Liver (tissue), 9 donors: ENCODE data around the gene FAM53B. TPM values are rescaled to one million over a fixed set of nuclear protein-coding genes. Genes with fewer than 3 reads are reported as not detected.

Experiments used
- DNase-seq: peaks from one replicate; pipeline ENCODE4 v3.0.0-alpha.2; 2017; ENCODE audit warnings: low spot score
- H3K27ac ChIP-seq, 2 donors: one replicate each; pipeline ENCODE4 v1.7.0; 2013; ENCODE audit warnings: inconsistent platforms in 2 of 2, low read length in 2 of 2, control low read depth in 1 of 2, low read depth in 1 of 2, mild to moderate bottlenecking in 1 of 2
- H3K27me3 ChIP-seq, 4 donors: one replicate each; pipeline versions ENCODE4 v1.6.1 to v1.7.0; 2013; ENCODE audit warnings: low read length in 3 of 4, inconsistent platforms in 1 of 4, mild to moderate bottlenecking in 1 of 4, moderate library complexity in 1 of 4; ENCODE audit not compliant: control insufficient read depth in 4 of 4, insufficient read depth in 4 of 4
- H3K36me3 ChIP-seq, 4 donors: one replicate each; pipeline versions ENCODE4 v1.6.1 to v1.7.0; 2013; ENCODE audit warnings: low read length in 3 of 4, mild to moderate bottlenecking in 3 of 4, low read depth in 1 of 4, moderate library complexity in 1 of 4; ENCODE audit not compliant: control insufficient read depth in 4 of 4, insufficient read depth in 3 of 4
- H3K4me1 ChIP-seq, 4 donors: one replicate each; pipeline versions ENCODE4 v1.6.1 to v1.7.0; 2013; ENCODE audit warnings: low read length in 3 of 4, mild to moderate bottlenecking in 3 of 4, moderate library complexity in 1 of 4; ENCODE audit not compliant: control insufficient read depth in 4 of 4, insufficient read depth in 4 of 4
- H3K4me3 ChIP-seq, 3 donors: one replicate each; pipeline versions ENCODE4 v1.6.1 to v1.7.0; 2013; ENCODE audit warnings: low read length in 3 of 3, control low read depth in 1 of 3, low read depth in 1 of 3, mild to moderate bottlenecking in 1 of 3
- H3K9ac ChIP-seq, 2 donors: one replicate each; pipeline ENCODE4 v1.7.0; 2013; ENCODE audit warnings: low read length in 2 of 2, mild to moderate bottlenecking in 2 of 2, moderate library complexity in 2 of 2, control low read depth in 1 of 2, low read depth in 1 of 2
- H3K9me3 ChIP-seq, 4 donors: one replicate each; pipeline versions ENCODE4 v1.6.1 to v1.7.0; 2013; ENCODE audit warnings: low read length in 3 of 4; ENCODE audit not compliant: control insufficient read depth in 4 of 4
- FOXA1 ChIP-seq: IDR thresholded peaks from 2 replicates; pipeline ENCODE4 v1.6.1; 2016; ENCODE audit warnings: antibody characterized with exemption
- HNF4A ChIP-seq, 2 donors: conservative IDR thresholded peaks; 2 replicates each; pipeline ENCODE4 v1.6.1; 2016; ENCODE audit warnings: antibody characterized with exemption in 2 of 2, mild to moderate bottlenecking in 2 of 2
- NR2F2 ChIP-seq: IDR thresholded peaks from 2 replicates; pipeline ENCODE4 v1.6.1; 2016; ENCODE audit warnings: antibody characterized with exemption
- RAD21 ChIP-seq, 2 donors: IDR thresholded peaks; 2 replicates each; pipeline ENCODE4 v1.6.1; 2016; ENCODE audit warnings: antibody characterized with exemption in 2 of 2, mild to moderate bottlenecking in 2 of 2
- RXRA ChIP-seq, 2 donors: IDR thresholded peaks; 2 replicates each; pipeline ENCODE4 v1.6.1; 2017 to 2018; ENCODE audit warnings: antibody characterized with exemption in 2 of 2, mild to moderate bottlenecking in 1 of 2
- SP1 ChIP-seq: IDR thresholded peaks from 2 replicates; pipeline ENCODE4 v1.6.1; 2018; ENCODE audit warnings: antibody characterized with exemption, mild to moderate bottlenecking
- TAF1 ChIP-seq: conservative IDR thresholded peaks from 2 replicates; pipeline ENCODE4 v1.6.1; 2016; ENCODE audit warnings: antibody characterized with exemption, mild to moderate bottlenecking
- whole genome bisulfite sequencing: extraction: QIAGEN DNeasy Blood & Tissue Kit; methylation state at CpG from one replicate; pipeline ENCODE4 v1.1.7; 2013; 5-methylcytosine and 5-hydroxymethylcytosine counted together
- polyA plus RNA-seq, 2 donors: library from polyadenylated mRNA; stranded (reverse) in 1 of 2; unstranded in 1 of 2; fragments of 200-250 nt in 1 of 2; fragments of >200 nt in 1 of 2; fragmentation: Nextera tagmentation in 1 of 2; extraction: Ambion mirVana in 1 of 2; gene quantifications; one replicate each; pipeline versions ENCODE4 v1.2.1 to v1.2.3, GENCODE V29; 2013 to 2015
- total RNA-seq, 2 donors: library from RNA; depleted of rRNA; stranded (reverse); fragments of >200 nt; gene quantifications; one replicate each; pipeline ENCODE4 v1.2.3, GENCODE V29; 2014
- TF ChIP-seq, protein P1 (sequence below): IDR thresholded peaks from 2 replicates; pipeline ENCODE4 v1.6.1; 2016; ENCODE audit warnings: antibody characterized with exemption
- TF ChIP-seq, protein P2 (sequence below): IDR thresholded peaks from 2 replicates; pipeline ENCODE4 v1.6.1; 2016; ENCODE audit warnings: antibody characterized with exemption
- TF ChIP-seq, protein P3 (sequence below): fragments of 150-350 bp; IDR thresholded peaks from 2 replicates; pipeline ENCODE4 v1.5.1; 2017; ENCODE audit warnings: improper control_type of control experiment, low read depth, low read length; ENCODE audit not compliant: missing input control
- donor health status: healthy.
- donor health status: healthy.
- donor health status: healthy.
- donor health status: healthy.
- donor health status: healthy.

The FAM53B gene
- total and polyA plus RNA-seq, 4 donors: 1.1 to 24.0 (median 6.3) TPM

DNA sequence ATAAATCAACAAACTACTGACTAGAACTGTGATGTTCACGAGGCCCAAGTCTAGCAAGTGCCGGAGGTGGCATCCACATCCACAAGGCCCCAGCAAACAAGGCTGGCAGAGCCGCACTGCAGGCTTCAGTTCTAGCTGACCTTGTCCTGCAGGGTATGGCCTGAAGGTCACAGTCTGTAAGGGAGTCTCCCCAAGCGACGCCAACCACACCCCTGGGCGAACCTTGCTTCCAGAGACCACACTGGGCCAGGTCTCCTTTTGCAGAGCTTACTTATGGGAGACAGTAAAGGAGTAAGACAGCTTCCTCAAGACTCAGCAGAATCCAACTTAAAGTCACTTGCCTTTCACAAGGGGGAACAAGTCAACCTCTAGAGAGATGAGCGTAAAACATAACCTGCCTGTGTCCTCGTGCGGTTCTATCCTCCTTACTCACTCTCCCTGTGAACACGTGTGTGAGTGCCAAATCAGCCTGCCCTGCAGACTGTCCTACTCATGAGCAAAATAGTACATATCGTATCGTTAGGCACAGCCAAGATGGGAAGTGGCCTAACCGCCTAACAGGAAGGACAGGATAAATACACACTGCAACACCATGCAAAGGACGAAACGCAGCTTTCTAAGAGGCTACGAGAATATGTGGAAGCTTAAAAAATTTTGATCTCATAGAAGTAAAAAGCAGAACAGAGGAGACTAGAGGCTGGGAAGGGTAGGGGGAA, 22.7 kb downstream of the FAM53B start:
- Histone ChIP-seq H3K9ac (no peak overlapping the region), H3K4me1 (peaks cover 2 to 21% (median 17%) of the 10 kb centered on the region in 4 donors), H3K27ac (peak overlapping the region; percentile 5 to 49), H3K27me3 (no peaks in the 10 kb centered on the region), H3K9me3 (no peaks in the 10 kb centered on the region), H3K36me3 (no peaks in the 10 kb centered on the region), H3K4me3 (no peak overlapping the region)
- 62% methylated on average over 16 of the region's 16 CpGs for WGBS
- TF ChIP-seq, protein P1, sequence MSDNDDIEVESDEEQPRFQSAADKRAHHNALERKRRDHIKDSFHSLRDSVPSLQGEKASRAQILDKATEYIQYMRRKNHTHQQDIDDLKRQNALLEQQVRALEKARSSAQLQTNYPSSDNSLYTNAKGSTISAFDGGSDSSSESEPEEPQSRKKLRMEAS: peak; percentile 30
- TF ChIP-seq NR2F2 (no peak), SP1 (peak; percentile 18), TAF1 (no peak), RAD21 (IDR thresholded peaks at IDR 0.05) (peak in 1 of 2 donors; percentile 14)
- TF ChIP-seq, protein P2, sequence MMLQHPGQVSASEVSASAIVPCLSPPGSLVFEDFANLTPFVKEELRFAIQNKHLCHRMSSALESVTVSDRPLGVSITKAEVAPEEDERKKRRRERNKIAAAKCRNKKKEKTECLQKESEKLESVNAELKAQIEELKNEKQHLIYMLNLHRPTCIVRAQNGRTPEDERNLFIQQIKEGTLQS: no peak
- no peak for DNase-seq

DNA sequence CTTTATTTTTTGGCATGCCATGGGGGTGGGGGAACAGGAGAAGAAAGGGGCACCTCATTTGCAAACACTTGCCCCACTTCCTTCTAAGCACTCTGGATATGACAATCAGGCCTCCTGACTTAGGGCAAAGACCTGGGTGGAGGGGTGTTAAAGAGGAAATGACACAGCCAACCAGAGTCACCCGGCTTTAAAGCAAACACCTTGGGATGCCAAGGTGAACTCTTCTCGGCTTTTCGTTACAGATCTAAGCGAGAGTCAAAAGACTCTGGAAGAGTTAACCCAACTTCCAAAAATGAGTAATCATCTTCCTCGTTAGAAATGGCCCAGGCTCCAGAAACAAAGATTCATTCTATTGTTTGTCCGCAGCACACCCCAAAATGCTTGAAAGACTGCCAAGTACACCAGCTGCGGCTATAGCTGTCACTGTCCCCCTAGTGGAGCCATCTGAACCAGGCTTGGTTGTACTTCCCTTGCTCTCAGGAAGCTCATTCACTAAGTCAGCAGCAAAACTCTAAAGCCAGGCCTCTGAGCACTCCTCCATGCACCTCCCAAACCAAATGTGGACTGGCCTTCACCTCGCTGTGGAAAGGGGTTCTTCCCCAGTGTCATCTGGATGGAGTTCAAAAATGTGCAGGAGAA, 24.8 kb downstream of the FAM53B start:
- no peak for DNase-seq
- Histone ChIP-seq H3K27ac (peak overlapping the region; percentile 59 to 79), H3K4me3 (no peak overlapping the region), H3K36me3 (no peaks in the 10 kb centered on the region), H3K9ac (no peak overlapping the region), H3K4me1 (peaks cover 2 to 21% (median 17%) of the 10 kb centered on the region in 4 donors), H3K9me3 (no peaks in the 10 kb centered on the region), H3K27me3 (no peaks in the 10 kb centered on the region)
- TF ChIP-seq, protein P1: no peak
- TF ChIP-seq RXRA (IDR thresholded peaks at IDR 0.05) (no peak), SP1 (peak; percentile 22), RAD21 (IDR thresholded peaks at IDR 0.05) (peak; percentile 48 to 71)
- TF ChIP-seq, protein P3, sequence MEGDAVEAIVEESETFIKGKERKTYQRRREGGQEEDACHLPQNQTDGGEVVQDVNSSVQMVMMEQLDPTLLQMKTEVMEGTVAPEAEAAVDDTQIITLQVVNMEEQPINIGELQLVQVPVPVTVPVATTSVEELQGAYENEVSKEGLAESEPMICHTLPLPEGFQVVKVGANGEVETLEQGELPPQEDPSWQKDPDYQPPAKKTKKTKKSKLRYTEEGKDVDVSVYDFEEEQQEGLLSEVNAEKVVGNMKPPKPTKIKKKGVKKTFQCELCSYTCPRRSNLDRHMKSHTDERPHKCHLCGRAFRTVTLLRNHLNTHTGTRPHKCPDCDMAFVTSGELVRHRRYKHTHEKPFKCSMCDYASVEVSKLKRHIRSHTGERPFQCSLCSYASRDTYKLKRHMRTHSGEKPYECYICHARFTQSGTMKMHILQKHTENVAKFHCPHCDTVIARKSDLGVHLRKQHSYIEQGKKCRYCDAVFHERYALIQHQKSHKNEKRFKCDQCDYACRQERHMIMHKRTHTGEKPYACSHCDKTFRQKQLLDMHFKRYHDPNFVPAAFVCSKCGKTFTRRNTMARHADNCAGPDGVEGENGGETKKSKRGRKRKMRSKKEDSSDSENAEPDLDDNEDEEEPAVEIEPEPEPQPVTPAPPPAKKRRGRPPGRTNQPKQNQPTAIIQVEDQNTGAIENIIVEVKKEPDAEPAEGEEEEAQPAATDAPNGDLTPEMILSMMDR: peak; percentile 48
- 55% methylated on average over 8 of the region's 8 CpGs for WGBS

GRCh38 chr10:124717911-124718741, 26.1 kb downstream of the FAM53B start:
- no peak for TF ChIP-seq RXRA (IDR thresholded peaks at IDR 0.05)
- no peak for TF ChIP-seq FOXA1
- TF ChIP-seq HNF4A (conservative IDR thresholded peaks at IDR 0.05): no peak
- no peak for TF ChIP-seq RAD21 (IDR thresholded peaks at IDR 0.05)
- no peak for TF ChIP-seq SP1
- TF ChIP-seq, protein P2: no peak
- TF ChIP-seq NR2F2: no peak
- Histone ChIP-seq H3K36me3 (no peaks in the 10 kb centered on the region), H3K9ac (no peak overlapping the region), H3K4me1 (peaks cover 2 to 20% (median 14%) of the 10 kb centered on the region in 4 donors), H3K27ac (peak overlapping the region; percentile 59 to 79), H3K4me3 (no peak overlapping the region), H3K27me3 (no peaks in the 10 kb centered on the region), H3K9me3 (no peaks in the 10 kb centered on the region)
- peak; percentile 71 for DNase-seq
- WGBS: 73% methylated on average over 12 of the region's 12 CpGs
